Esophagus muscularis mucosa (tissue), 4 donors: Measurements from ENCODE around the gene FBXO21.

Experiments used
- EP300 ChIP-seq: sonication (generic); formaldehyde crosslinking; IDR thresholded peaks from one replicate; pipeline ENCODE4 v1.6.1; 2017; ENCODE audit warnings: antibody characterized with exemption
- POLR2A ChIP-seq: fragments of 450-650 bp; IDR thresholded peaks from one replicate; pipeline ENCODE4 v1.6.1; 2017; ENCODE audit warnings: antibody characterized with exemption, moderate library complexity, mild to moderate bottlenecking, low read depth
- POLR2AphosphoS5 ChIP-seq, 2 donors: sonication (generic); formaldehyde crosslinking; IDR thresholded peaks; one replicate each; pipeline ENCODE4 v1.6.1; 2017; ENCODE audit warnings: antibody characterized with exemption in 2 of 2
- TF ChIP-seq, protein P1 (sequence below), 3 experiments: fragments of 200-600 bp in 2 of 3; fragments of 450-650 bp in 1 of 3; sonication (generic) in 2 of 3; IDR thresholded peaks; one replicate each; pipeline ENCODE4 v1.5.1; 2017 to 2019; ENCODE audit warnings: antibody characterized with exemption in 3 of 3, mild to moderate bottlenecking in 2 of 3, moderate library complexity in 1 of 3

GRCh38 chr12:117098024-117098360, 92.3 kb downstream of the FBXO21 start:
- TF ChIP-seq, protein P1, sequence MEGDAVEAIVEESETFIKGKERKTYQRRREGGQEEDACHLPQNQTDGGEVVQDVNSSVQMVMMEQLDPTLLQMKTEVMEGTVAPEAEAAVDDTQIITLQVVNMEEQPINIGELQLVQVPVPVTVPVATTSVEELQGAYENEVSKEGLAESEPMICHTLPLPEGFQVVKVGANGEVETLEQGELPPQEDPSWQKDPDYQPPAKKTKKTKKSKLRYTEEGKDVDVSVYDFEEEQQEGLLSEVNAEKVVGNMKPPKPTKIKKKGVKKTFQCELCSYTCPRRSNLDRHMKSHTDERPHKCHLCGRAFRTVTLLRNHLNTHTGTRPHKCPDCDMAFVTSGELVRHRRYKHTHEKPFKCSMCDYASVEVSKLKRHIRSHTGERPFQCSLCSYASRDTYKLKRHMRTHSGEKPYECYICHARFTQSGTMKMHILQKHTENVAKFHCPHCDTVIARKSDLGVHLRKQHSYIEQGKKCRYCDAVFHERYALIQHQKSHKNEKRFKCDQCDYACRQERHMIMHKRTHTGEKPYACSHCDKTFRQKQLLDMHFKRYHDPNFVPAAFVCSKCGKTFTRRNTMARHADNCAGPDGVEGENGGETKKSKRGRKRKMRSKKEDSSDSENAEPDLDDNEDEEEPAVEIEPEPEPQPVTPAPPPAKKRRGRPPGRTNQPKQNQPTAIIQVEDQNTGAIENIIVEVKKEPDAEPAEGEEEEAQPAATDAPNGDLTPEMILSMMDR (IDR thresholded peaks at IDR 0.05) = no peak
- no peak for TF ChIP-seq POLR2A
- TF ChIP-seq EP300 = no peak
- no peak for TF ChIP-seq POLR2AphosphoS5 (IDR thresholded peaks at IDR 0.05)
